Stimulated activated memory B cell treated with anti-CD40 and anti-IgM and Interleukin-4, amounts not matched to agents 10 μg/mL and 1 μg/mL and 100 μg/mL, for 72 hours (primary cell): ENCODE measurements around the gene NONO.

ENCODE experiments used
- ATAC-seq: fragments of 150-1000 bp; cut with Tn5 transposase; 2 replicates; pipeline ENCODE4 v1.10.0; 2021
- H3K27ac Mint-ChIP-seq: one replicate; pipeline ENCODE4 v1.8.0; 2022; ENCODE audit warnings: mild to moderate bottlenecking, mixed read lengths
- H3K27me3 Mint-ChIP-seq: one replicate; pipeline ENCODE4 v1.8.0; 2022; ENCODE audit warnings: mixed read lengths
- H3K36me3 Mint-ChIP-seq: one replicate; pipeline ENCODE4 v1.8.0; 2022; ENCODE audit warnings: mixed read lengths
- H3K4me1 Mint-ChIP-seq: one replicate; pipeline ENCODE4 v1.8.0; 2022; ENCODE audit warnings: mixed read lengths
- H3K4me3 Mint-ChIP-seq: one replicate; pipeline ENCODE4 v1.8.0; 2022; ENCODE audit warnings: mild to moderate bottlenecking, moderate library complexity, mixed read lengths
- H3K9me3 Mint-ChIP-seq: one replicate; pipeline ENCODE4 v1.8.0; 2022; ENCODE audit warnings: mixed read lengths

NONO gene

GRCh38 chrX:71283403-71284143, at the start of gene NONO:
NONO (plus strand) TSS chrX:71283635; CDS start chrX:71290638, 7,003 bp downstream.
- Mint-ChIP-seq H3K4me1 (peaks cover 3% of the 10 kb centered on the region), H3K27me3 (no peaks in the 10 kb centered on the region), H3K27ac (peak within 1 kb of the TSS; percentile 100), H3K9me3 (no peaks in the 10 kb centered on the region), H3K4me3 (peak within 1 kb of the TSS; percentile 92), H3K36me3 (no peaks in the 10 kb centered on the region)
- peak; percentile 96 for ATAC-seq

GRCh38 chrX:71235482-71235881, 48.0 kb upstream of the NONO start:
- no peaks in the 10 kb centered on the region for H3K4me1 Mint-ChIP-seq
- no peak overlapping the region for H3K27ac Mint-ChIP-seq
- H3K36me3 Mint-ChIP-seq: peaks cover 13% of the 10 kb centered on the region
- H3K4me3 Mint-ChIP-seq: no peak overlapping the region
- H3K27me3 Mint-ChIP-seq: no peaks in the 10 kb centered on the region
- H3K9me3 Mint-ChIP-seq: no peaks in the 10 kb centered on the region
- ATAC-seq: no peak

- H3K27me3 Mint-ChIP-seq: no peaks in the 10 kb centered on the region
- no peak overlapping the region for H3K27ac Mint-ChIP-seq
- peaks cover 25% of the 10 kb centered on the region for H3K36me3 Mint-ChIP-seq
- no peak overlapping the region for H3K4me3 Mint-ChIP-seq
- no peaks in the 10 kb centered on the region for H3K9me3 Mint-ChIP-seq
- H3K4me1 Mint-ChIP-seq: no peaks in the 10 kb centered on the region
- no peak for ATAC-seq
Observed at GRCh38 chrX:71236836-71237235, 46.6 kb upstream of the NONO start.

GRCh38 chrX:71239781-71240180, 43.7 kb upstream of the NONO start:
- Mint-ChIP-seq H3K9me3 (no peaks in the 10 kb centered on the region), H3K27me3 (no peaks in the 10 kb centered on the region), H3K4me3 (no peak overlapping the region), H3K36me3 (peaks cover 50% of the 10 kb centered on the region), H3K27ac (no peak overlapping the region), H3K4me1 (no peaks in the 10 kb centered on the region)
- no peak for ATAC-seq

GRCh38 chrX:71241301-71241700, 42.1 kb upstream of the NONO start:
- Mint-ChIP-seq H3K4me1 (no peaks in the 10 kb centered on the region), H3K27me3 (no peaks in the 10 kb centered on the region), H3K4me3 (no peak overlapping the region), H3K9me3 (no peaks in the 10 kb centered on the region), H3K36me3 (peaks cover 60% of the 10 kb centered on the region), H3K27ac (no peak overlapping the region)
- no peak for ATAC-seq

GRCh38 chrX:71244359-71245128, 38.9 kb upstream of the NONO start:
- H3K4me1 Mint-ChIP-seq: no peaks in the 10 kb centered on the region
- no peak overlapping the region for H3K4me3 Mint-ChIP-seq
- peak overlapping the region; percentile 40 for H3K27ac Mint-ChIP-seq
- ATAC-seq: no peak
- H3K36me3 Mint-ChIP-seq: peaks cover 83% of the 10 kb centered on the region
- no peaks in the 10 kb centered on the region for H3K27me3 Mint-ChIP-seq
- H3K9me3 Mint-ChIP-seq: no peaks in the 10 kb centered on the region

GRCh38 chrX:71245159-71245558, 38.3 kb upstream of the NONO start:
- H3K36me3 Mint-ChIP-seq: peaks cover 81% of the 10 kb centered on the region
- peak overlapping the region; percentile 40 for H3K27ac Mint-ChIP-seq
- no peak for ATAC-seq
- no peaks in the 10 kb centered on the region for H3K9me3 Mint-ChIP-seq
- no peaks in the 10 kb centered on the region for H3K27me3 Mint-ChIP-seq
- H3K4me3 Mint-ChIP-seq: no peak overlapping the region
- no peaks in the 10 kb centered on the region for H3K4me1 Mint-ChIP-seq

- no peaks in the 10 kb centered on the region for H3K27me3 Mint-ChIP-seq
- H3K4me1 Mint-ChIP-seq: peaks cover 22% of the 10 kb centered on the region
- H3K9me3 Mint-ChIP-seq: no peaks in the 10 kb centered on the region
- H3K36me3 Mint-ChIP-seq: peaks cover 34% of the 10 kb centered on the region
- ATAC-seq: no peak
- H3K27ac Mint-ChIP-seq: no peak overlapping the region
- no peak overlapping the region for H3K4me3 Mint-ChIP-seq
Observed at GRCh38 chrX:71250841-71251240, 32.6 kb upstream of the NONO start.

- Mint-ChIP-seq H3K27me3 (no peaks in the 10 kb centered on the region), H3K27ac (no peak overlapping the region), H3K4me1 (peaks cover 24% of the 10 kb centered on the region), H3K9me3 (no peaks in the 10 kb centered on the region), H3K36me3 (peaks cover 32% of the 10 kb centered on the region), H3K4me3 (no peak overlapping the region)
- no peak for ATAC-seq
Observed at GRCh38 chrX:71251466-71251973, 31.9 kb upstream of the NONO start.

- Mint-ChIP-seq H3K4me1 (peaks cover 24% of the 10 kb centered on the region), H3K27ac (no peak overlapping the region), H3K9me3 (no peaks in the 10 kb centered on the region), H3K36me3 (peaks cover 29% of the 10 kb centered on the region), H3K27me3 (no peaks in the 10 kb centered on the region), H3K4me3 (peak overlapping the region; percentile 97)
- no peak for ATAC-seq
Observed at GRCh38 chrX:71252221-71252620, 31.2 kb upstream of the NONO start.

- peak overlapping the region; percentile 97 for H3K4me3 Mint-ChIP-seq
- H3K4me1 Mint-ChIP-seq: peaks cover 24% of the 10 kb centered on the region
- H3K36me3 Mint-ChIP-seq: peaks cover 18% of the 10 kb centered on the region
- no peak for ATAC-seq
- peak overlapping the region; percentile 91 for H3K27ac Mint-ChIP-seq
- H3K9me3 Mint-ChIP-seq: no peaks in the 10 kb centered on the region
- H3K27me3 Mint-ChIP-seq: no peaks in the 10 kb centered on the region
Observed at GRCh38 chrX:71253253-71254091, 30.0 kb upstream of the NONO start.

- H3K27me3 Mint-ChIP-seq: no peaks in the 10 kb centered on the region
- peak within 1 kb of the TSS; percentile 91 for H3K27ac Mint-ChIP-seq
- H3K4me1 Mint-ChIP-seq: peaks cover 24% of the 10 kb centered on the region
- peak; percentile 95 for ATAC-seq
- H3K36me3 Mint-ChIP-seq: peaks cover 9% of the 10 kb centered on the region
- H3K9me3 Mint-ChIP-seq: no peaks in the 10 kb centered on the region
- peak within 1 kb of the TSS; percentile 97 for H3K4me3 Mint-ChIP-seq
Observed at GRCh38 chrX:71254092-71254963, 29.1 kb upstream of the NONO start, which contains the start of gene ZMYM3. ZMYM3 (minus strand) TSS chrX:71254140; CDS start chrX:71253255, 885 bp downstream.

- no peak for ATAC-seq
- Mint-ChIP-seq H3K36me3 (no peaks in the 10 kb centered on the region), H3K27ac (peak overlapping the region; percentile 91), H3K9me3 (no peaks in the 10 kb centered on the region), H3K27me3 (no peaks in the 10 kb centered on the region), H3K4me1 (peaks cover 24% of the 10 kb centered on the region), H3K4me3 (no peak overlapping the region)
Observed at GRCh38 chrX:71256051-71256450, 27.4 kb upstream of the NONO start.

GRCh38 chrX:71256856-71257255, 26.6 kb upstream of the NONO start:
- no peak overlapping the region for H3K4me3 Mint-ChIP-seq
- peaks cover 24% of the 10 kb centered on the region for H3K4me1 Mint-ChIP-seq
- H3K36me3 Mint-ChIP-seq: no peaks in the 10 kb centered on the region
- ATAC-seq: no peak
- H3K9me3 Mint-ChIP-seq: no peaks in the 10 kb centered on the region
- no peaks in the 10 kb centered on the region for H3K27me3 Mint-ChIP-seq
- no peak overlapping the region for H3K27ac Mint-ChIP-seq
